Effector CD4-positive, alpha-beta T cell (primary cell): Measurements from ENCODE around the gene XKR8.

Experiments used
- DNase-seq: peaks from one replicate; pipeline ENCODE4 v3.0.0-alpha.2; 2020

XKR8 gene

GRCh38 chr1:27957655-27958054, 2.1 kb upstream of the XKR8 start:
- DNase-seq = no peak

DNA sequence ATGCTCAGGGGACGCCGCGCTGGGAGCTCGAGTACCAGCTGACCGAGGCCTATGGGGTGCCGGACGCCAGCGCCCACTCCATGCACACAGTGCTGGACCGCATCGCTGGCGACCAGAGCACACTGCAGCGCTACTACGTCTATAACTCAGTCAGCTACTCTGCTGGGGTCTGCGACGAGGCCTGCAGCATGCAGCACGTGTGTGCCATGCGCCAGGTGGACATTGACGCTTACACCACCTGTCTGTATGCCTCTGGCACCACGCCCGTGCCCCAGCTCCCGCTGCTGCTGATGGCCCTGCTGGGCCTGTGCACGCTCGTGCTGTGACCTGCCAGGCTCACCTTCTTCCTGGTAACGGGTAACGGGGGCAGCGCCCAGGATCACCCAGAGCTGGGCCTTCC, 1.3 kb upstream of the XKR8 start:
- DNase-seq = no peak

- no peak for DNase-seq
Observed at GRCh38 chr1:27960762-27961645, 1.2 kb downstream of the XKR8 start.

GRCh38 chr1:27961646-27962221, 2.0 kb downstream of the XKR8 start:
- DNase-seq = no peak

DNA sequence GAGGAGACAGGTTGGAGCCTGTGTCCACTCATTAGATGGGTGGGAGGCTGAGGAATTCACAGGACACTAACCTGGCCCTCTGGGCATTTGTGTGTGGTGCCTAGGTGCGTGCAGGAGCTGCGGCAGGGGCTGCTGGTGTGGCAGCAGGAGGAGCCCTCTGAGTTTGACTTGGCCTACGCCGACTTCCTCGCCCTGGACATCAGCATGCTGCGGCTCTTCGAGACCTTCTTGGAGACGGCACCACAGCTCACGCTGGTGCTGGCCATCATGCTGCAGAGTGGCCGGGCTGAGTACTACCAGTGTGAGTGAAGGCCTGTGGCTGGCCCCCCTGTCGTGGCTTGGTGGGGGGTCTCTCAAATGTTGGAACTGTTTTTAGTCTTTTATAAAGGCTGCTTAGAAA, 3.6 kb downstream of the XKR8 start:
- no peak for DNase-seq

DNA sequence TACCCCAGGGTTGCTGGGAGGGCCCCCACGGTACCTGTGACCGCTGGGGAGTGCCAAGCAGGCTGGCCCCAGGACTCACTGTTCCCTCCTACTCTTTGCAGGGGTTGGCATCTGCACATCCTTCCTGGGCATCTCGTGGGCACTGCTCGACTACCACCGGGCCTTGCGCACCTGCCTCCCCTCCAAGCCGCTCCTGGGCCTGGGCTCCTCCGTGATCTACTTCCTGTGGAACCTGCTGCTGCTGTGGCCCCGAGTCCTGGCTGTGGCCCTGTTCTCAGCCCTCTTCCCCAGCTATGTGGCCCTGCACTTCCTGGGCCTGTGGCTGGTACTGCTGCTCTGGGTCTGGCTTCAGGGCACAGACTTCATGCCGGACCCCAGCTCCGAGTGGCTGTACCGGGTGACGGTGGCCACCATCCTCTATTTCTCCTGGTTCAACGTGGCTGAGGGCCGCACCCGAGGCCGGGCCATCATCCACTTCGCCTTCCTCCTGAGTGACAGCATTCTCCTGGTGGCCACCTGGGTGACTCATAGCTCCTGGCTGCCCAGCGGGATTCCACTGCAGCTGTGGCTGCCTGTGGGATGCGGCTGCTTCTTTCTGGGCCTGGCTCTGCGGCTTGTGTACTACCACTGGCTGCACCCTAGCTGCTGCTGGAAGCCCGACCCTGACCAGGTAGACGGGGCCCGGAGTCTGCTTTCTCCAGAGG, 6.8 kb downstream of the XKR8 start:
- DNase-seq = no peak

- DNase-seq = no peak
Observed at GRCh38 chr1:27967106-27967883, 7.5 kb downstream of the XKR8 start.

- DNase-seq = no peak
Observed at GRCh38 chr1:27967884-27968466, 8.2 kb downstream of the XKR8 start.

DNA sequence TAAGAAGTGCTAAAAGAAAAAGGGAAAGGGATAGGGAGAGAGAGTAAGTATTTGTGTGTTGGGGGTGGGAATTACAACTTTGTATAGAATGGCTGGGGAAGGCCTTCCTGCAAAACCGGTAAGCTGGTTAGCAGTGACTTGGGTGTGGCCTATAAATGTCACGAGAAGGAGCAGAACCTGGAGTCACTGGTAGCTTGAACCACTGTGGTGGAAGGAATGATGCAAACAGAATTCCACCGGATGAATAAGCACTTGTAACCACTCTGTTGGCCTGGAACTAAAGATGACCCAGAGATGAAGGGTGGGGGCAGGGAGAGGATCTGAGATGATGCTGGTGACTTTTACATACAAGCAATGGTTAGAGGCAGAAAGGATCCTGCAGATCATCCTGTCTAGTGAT, 8.9 kb downstream of the XKR8 start:
- DNase-seq = no peak

DNA sequence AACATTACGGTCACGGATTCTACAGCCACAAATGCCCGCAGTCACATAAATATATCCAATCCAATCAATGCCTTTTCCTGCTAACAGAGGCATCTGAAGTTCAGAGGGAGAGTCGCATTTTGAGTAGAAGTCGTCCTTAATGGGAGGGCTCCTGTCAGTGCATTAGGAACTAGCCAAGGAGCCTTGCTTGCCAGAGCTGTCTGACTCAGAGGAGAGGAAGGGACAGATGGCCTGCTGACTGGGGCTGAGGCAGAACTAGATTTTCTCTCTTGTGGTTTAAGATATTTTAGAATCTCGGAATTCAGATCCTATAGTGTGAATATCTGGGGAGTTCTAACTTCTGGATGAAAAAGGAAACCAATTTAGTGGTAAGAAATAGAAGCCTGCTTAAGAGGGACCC, 10.6 kb downstream of the XKR8 start:
- no peak for DNase-seq

GRCh38 chr1:27971674-27972073, 11.9 kb downstream of the XKR8 start:
- no peak for DNase-seq

DNA sequence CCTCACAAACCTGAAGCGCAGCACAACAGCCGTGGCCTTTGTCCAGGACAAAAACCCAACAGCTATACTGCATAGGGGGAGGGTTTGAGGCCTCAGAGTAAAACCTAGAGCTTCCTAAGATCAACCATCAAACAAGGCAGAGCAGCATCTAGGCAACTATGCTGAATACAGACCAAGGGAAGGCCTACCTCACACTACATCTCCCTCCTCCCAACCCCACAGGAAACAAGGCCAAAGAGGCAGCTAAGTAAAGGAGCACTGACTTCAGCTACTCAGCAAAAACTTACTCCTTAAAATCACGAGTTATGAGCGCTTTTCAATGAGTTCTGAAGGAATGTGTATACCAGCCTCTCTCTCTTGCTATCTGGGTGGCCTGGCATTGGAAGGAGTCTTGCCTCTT, 12.4 kb downstream of the XKR8 start:
- DNase-seq = no peak

DNA sequence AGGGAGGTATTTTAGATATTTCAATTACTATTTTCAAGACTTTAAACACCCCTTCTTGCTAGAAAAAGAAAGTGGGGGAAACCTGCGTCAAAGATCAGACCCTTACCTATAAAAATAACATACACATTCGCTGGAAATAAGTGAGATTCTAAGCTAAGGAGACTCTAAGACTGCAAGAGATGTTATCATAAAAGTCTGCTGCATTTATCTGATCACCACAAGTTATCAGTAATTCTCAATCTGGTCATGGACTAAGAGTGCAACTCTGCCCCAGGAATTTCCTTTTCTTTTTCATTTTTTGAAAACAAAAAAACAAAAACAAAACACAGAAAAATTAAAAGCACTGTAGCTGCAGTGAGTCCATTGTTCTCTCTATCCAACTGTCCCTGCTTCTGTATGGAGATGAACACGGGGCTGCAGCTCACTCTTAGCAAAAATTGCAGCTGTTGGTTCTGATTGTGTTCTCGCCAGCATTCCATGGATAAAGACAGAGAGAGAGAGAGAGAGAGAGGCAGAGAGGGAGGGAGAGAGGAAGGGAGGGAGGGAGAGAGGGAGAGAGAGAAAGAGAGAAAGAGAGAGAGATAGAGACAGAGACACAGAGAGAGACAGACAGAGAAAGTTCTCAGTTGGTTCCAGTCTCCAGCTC, 14.1 kb downstream of the XKR8 start:
- no peak for DNase-seq

- DNase-seq = no peak
Observed at GRCh38 chr1:27974417-27974781, 14.6 kb downstream of the XKR8 start.

DNA sequence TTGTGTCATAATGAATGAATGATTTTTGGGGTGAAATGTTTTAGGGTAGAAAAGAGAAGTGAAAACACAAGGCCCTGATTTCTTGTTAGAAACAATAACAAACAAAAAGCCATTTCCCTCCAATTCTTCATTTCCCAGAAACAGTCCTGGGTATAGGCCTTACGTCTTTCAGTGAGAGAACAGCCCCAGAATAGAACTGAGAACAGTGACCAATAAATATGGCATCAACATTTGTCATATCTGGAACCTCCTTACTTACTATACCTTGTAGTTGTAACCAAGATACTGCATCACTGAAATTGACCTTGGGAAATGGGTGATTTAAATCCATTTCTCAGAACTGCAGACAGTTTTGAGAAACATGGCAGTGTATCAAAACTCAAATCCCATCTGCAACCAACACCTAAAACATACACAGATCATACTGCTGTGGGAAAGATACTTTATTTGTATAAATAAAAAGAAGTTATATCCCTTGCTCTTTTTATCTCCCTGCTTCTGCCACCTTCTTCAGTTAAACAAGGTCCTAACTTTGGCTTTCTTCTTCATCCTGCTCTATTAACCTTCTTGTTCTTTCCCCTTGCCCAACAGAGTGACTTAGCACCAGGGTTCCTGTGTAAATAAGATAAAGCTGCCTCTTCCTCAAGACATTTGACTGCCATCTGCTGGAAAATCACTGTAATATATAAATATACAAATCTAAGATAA, 19.5 kb downstream of the XKR8 start:
- no peak for DNase-seq

DNA sequence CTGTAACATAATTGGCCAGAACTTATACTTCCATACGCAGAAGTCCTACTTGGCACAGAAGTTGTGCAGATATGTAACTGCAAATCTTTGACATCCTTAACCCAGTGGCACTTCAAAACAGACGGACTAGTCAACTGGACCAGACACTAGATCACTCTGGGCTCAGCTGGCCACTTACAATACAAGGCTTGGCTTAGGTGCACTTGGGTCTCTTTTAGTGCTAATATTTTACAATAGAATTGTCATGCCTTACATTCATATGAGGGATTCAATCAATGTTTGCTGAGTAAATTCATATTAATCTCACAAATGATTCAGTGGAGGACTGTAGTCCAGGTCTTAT, 20.1 kb downstream of the XKR8 start:
- no peak for DNase-seq

DNA sequence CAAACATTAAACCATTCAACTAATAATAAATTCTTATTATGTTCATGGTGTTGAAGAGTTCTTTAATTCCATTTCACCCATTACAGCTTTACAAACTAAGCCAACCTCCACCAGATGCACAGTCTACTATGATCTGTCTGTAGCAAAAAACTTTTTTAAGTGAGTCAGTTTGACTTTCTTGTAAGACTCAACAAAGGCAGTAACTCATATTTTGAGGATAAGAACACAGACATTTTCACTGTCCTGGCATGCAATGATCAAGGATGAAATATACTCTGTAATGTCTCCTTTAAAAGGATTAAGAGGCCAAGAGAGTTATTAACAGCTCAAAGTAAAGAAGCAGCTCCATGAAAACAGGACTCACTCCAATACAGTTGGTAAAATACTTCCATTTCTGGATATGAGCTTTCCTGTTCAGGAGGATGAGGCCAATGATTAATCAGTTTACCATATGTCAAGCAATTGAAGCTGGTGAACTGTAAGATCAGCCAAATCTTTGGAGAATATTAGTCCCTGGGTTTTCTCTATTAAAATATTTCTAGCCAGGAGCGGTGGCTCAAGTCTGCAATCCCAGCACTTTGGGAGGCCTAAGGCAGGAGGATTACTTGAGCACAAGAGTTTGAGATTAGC, 20.6 kb downstream of the XKR8 start:
- DNase-seq = no peak

DNA sequence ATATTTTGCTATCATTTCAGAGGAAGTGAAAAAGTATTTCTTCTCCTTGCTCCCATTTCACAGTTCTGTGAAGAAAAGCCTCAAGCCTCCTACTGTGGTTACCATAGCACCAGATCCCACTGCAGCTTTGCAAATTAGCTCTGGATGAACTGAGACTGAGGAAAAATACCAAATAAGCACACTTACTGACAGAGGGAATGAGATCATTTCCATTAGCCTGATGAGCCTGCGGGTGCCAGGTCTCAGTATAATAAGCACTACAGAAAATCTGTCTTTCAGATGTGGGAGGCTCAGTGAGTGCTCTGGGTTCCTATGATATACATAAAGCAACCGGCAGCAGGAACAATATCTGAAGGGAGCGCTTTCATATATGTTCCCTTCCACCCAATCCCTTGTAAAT, 21.4 kb downstream of the XKR8 start:
- DNase-seq = no peak

- DNase-seq = no peak
Observed at GRCh38 chr1:27990920-27991537, 31.3 kb downstream of the XKR8 start.

DNA sequence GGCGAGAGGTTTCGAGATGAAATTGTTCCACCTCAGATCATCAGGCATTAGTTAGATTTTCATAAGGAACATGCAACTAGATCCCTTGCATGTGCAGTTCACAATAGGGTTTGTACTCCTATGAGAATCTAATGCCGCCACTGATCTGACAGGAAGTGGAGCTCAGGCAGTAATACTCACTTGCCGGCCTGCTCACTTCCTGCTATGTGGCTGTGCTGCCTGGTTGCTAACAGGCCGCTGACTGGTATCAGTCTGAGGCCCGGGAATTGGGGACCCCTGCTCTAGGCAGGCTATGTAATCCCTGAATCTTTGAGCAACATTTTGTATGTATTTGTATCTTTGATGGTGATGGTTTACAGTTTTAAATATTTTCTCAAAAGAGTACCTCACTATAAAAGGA, 32.5 kb downstream of the XKR8 start:
- peak; percentile 47 for DNase-seq

GRCh38 chr1:27993241-27993640, 33.5 kb downstream of the XKR8 start:
- no peak for DNase-seq
